GM20431 (cell line): Measurements from ENCODE around the gene VPS26C.
"Not testable (repeated sequence)": the region's sequence is repeated elsewhere in the genome, so short reads cannot be mapped to it uniquely, and the experiment has no call there.

ENCODE experiments used
- in situ Hi-C: fragments of 300-500 bp; cut with MseI, MboI; formaldehyde crosslinking; loops from one replicate; pipeline ENCODE4 v1.15.0; 2020; ENCODE audit warnings: low sequenced_read_pairs; ENCODE audit not compliant: unreplicated experiment

Gene VPS26C

DNA sequence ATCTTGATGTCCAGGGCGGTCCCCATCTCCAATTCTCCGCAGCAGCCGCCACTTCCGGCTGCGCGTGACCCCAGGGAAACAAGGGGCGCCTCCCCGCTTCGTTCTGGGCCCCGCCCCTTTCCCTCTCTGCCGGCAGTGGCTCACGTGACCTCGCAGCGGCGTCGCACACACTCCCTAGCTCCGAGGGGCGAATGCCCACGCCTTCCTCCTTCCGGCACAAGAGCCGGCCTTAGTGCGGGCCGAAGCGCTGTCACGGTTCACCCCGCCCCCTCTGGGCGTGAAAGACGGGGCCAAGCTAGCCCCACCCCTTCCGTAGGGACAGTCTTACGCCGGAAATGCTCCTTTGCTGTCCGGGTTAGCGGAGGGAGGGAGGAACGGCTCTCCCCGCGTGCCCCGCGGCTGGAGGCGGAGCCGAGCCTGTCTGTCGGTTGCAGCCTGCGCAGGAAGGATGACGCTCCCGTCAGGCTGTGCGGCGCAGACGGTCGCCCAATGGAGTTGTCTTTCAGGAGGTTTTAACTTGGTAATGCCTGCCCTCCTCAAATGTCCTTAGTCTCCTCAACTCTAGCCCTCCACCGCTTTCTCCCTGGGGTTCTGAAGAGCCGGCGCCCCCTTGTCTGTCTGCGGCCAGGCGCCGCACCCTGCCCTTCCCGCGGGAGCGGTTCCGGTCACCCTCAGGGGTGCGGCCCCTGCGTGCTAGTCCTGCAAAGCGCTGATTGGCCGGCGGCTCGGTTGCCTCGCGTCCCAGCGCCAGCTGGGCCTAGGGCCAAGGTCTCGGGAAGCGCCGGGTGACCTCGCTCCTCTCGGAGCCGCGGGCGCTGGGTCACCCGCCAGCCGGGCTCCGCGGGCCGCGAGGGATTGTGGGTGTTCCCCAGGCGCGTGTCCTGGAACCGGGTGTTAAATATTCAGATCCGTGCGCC is at the start of gene VPS26C:
Gene VPS26C (minus strand): TSS at position 66 of the 917 bp plus-strand sequence. CDS start 40 bp downstream, at position 26.
- in situ Hi-C loops, result no loop called here

DNA sequence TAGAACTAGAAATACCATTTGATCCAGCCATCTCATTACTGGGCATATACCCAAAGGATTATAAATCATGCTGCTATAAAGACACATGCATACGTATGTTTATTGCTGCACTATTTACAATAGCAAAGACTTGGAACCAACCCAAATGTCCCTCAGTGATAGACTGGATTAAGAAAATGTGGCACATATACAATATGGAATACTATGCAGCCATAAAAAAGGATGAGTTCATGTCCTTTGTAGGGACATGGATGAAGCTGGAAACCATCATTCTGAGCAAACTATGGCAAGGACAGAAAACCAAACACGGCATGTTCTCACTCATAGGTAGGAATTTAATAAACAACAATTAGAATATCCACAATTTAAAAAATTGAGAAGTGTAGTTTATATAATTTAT is 48.9 kb upstream of the VPS26C start:
- in situ Hi-C loops, result not testable (repeated sequence)

DNA sequence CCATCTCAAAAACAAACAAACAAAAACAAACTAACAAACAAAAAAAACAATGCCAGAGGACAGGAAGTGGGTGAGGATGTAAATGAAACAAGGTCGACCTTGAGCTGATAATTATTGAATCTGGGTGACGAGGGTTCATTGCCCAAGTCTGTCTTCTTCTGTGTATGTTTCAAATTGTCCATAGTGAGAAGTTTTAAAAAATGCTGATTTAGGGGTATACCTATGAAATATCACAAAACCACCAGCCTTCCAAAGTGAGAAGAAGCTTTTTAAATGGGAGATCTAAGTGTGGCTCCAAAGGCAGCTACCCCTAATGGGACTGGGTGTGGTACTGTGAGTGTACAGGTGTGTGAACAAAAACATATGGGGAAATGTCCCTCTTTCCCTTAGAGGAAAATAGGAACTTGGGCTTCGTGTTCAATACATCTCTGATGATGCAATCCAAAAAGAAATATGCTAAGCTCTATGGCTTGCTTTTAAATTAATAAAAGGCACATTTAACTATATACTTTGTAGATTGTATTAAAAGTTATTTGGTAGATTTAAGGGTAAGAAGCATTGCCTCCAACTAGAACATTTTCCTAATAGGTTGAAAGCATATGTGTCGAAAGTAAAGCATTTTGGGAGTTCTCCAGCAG is 33.1 kb upstream of the VPS26C start:
- in situ Hi-C loops, result no loop called here

DNA sequence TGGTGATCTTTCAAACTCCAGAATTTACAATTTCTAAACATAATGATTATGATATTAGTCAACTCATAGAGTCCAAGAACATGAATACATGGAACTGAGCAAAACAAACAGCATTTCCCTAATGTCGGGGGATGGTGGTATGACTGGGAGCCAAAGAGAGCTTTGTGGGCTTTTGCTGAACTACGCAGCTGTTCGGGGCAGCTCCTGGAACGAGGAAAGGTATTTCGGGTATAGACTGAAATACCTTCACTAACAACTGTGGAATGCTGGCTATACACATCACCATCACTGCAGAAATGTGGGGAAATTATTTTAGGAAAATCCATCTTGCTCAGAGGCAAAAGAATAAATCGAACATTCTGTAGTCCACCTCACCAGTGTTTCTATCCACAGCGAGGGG is 30.2 kb upstream of the VPS26C start:
- in situ Hi-C loops, result no loop called here

DNA sequence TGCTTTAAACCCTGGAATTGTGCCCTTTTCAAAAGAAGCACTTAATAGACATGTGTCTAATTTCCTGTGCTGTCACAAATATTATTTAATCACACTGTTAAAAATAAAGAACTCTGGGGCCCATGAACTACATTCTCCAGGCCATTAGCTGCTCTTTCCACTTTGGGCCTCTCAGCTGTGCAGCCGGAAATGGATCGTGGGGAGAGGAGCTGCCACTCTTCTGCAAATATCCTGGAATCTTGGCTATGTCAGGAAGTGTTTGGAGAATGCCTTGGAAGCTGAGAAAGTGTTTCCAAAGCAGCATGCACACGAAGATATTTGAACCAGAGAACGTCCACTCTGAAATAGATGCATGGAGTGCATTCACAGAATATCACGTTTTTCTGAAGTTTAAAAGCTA is 27.5 kb upstream of the VPS26C start:
- in situ Hi-C loops, result no loop called here

DNA sequence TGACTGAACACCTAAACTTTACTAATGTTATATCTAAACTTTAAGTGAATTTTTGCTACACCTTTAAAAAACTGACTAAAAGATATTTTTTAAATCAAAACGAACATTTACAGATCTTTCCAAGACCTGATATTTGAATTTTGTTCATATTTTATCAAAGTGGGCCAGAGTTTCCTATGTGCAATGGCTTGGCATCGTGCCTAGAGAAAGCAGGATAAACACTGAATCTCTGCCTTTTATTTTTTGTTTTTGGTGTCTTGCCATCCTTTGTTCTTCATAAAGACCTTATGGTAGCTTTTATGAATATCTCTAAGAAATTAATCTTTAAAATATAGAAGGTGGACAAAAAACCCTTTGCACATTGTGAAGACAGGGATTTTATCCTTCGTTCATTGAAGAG is 25.8 kb upstream of the VPS26C start:
- in situ Hi-C loops, result no loop called here

DNA sequence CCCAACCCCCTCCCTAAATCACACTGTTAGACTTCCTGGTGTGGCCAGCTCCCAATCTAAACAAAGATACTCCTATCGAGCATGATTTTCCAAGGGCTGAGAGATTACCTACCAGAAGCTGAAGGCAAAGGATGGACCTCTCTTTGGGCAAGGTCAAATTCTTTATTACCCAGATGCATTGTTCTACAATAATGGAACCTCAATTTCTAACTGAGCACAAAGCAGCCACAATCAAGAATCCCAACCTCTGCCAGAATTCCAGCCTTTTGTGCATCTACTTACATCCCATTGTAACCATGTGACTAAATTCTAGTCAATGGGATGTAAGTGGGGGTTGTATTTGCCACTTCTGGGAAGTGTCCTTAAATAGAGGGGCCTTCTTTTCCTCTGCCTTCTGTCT is 24.9 kb upstream of the VPS26C start:
- in situ Hi-C loops, result no loop called here

DNA sequence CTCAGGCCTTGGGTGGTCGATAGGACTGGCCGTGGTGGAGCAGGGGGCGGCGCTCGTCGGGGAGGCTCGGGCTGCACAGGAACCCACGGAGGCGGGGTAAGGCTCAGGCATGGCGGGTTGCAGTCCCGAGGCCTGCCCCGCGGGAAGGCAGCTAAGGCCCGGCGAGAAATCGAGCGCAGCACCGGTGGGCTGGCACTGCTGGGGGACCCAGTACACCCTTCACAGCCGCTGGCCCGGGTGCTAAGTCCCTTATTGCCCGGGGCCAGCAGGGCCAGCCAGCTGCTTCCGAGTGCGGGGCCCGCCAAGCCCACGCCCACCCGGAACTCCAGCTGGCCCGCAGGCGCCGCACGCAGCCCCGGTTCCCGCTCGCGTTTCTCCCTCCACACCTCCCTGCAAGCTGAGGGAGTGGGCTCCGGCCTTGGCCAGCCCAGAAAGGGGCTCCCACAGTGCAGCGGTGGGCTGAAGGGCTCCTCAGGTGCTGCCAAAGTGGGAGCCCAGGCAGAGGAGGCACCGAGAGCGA is 16.1 kb upstream of the VPS26C start:
- in situ Hi-C loops, result not testable (repeated sequence)

DNA sequence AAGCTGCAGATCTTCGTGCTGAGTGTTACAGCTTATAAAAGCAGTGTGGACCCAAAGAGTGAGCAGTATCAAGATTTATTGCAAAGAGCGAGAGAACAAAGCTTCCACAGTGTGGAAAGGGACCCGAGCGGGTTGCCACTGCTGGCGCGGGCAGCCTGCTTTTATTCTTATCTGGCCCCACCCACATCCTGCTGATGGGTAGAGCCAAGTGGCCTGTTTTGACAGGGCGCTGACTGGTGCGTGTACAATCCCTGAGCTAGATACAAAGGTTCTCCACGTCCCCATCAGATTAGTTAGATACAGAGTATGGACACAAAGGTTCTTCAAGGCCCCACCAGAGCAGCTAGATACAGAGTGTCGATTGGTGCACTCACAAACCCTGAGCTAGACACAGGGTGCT is 15.5 kb upstream of the VPS26C start:
- in situ Hi-C loops, result not testable (repeated sequence)

DNA sequence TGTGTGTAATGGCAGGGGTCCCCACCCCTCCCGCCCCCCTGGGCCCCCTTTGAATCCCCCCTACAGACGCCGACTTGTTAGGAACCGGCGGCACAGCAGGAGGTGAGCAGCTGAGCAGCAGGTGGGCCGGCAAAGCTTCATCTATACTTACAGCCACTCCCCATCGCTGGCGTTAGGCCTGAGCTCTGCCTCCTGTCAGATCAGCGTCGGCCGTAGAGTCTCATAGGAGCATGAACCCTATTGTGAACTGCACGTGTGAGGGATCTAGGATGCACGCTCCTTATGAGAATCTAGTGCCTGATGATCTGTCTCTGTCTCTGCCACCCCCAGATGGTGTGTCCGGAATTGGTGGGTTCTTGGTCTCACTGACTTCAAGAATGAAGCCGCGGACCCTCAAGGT is 14.9 kb upstream of the VPS26C start:
- in situ Hi-C loops, result no loop called here

DNA sequence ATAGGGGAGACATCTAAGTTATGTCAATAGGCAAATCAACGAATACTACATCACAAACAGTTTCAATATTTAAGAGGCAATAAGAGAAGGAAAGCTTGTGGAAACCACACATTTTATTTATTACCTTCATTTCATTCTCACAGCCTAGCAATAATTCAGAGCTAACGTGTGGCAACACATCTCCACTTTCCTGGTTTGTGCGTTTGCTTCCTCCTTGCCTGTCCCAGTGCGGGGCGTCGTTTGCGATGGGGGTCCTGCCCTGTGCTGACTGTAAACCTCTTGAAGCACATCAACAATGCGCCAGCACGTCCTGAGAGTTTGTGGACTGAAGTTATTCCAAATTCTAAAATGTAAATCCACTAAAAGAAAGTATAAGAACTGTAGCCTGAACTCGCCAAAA is 14.4 kb upstream of the VPS26C start:
- in situ Hi-C loops, result no loop called here

DNA sequence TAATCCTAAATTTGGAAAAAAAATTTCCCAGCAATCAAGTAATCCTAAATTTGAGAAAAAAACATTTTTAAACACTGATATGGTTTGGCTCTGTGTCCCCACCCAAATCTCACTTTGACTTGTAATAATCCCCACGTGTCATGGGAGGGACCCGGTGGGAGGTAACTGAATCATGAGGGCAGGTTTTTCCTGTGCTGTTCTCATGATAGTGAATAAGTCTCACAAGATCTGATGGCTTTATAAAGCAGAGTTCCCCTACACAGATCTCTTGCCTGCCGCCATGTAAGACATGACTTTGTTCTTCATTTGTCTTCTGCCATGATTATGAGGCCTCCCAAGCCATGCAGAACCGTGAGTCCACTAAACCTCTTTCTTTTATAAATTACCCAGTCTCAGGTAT is 12.1 kb upstream of the VPS26C start:
- in situ Hi-C loops, result not testable (repeated sequence)

DNA sequence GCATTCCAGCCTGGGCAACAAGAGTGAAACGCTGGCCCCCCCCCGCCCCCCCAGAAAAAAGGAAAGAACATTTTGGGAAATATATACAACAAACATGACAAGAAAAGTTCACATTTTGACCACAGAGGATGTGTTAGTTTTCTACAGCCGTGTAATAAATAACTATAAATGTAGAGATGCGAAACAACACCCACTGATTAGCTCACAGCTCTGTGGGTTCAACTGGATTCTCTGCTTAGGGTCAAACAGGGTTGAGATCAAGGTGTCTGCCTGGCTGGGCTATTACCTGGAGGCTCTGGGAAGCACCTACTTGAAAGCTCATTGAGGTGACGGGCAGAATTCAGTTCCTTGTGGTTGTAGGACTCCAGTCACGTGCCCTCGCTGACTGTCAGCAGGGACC is 11.1 kb upstream of the VPS26C start:
- in situ Hi-C loops, result no loop called here

DNA sequence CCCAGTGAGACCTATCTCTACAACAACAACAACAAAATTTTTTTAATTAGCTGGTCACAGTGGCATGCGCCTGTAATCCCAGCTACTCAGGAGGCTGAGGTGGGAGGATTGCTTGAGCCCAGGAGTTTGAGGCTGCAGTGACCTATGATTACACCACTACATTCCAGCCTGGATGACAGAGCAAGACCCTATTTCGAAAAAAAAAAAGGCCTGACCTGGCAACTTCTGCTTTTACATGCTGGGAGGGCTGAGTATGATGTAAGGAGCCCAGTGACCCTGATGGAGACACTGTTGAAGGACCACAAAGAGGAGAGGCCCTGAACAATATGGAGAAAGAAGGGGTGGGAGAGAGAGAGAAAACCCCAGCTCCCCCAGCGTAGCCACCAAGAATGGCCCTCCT is 9.2 kb upstream of the VPS26C start:
- in situ Hi-C loops, result no loop called here

DNA sequence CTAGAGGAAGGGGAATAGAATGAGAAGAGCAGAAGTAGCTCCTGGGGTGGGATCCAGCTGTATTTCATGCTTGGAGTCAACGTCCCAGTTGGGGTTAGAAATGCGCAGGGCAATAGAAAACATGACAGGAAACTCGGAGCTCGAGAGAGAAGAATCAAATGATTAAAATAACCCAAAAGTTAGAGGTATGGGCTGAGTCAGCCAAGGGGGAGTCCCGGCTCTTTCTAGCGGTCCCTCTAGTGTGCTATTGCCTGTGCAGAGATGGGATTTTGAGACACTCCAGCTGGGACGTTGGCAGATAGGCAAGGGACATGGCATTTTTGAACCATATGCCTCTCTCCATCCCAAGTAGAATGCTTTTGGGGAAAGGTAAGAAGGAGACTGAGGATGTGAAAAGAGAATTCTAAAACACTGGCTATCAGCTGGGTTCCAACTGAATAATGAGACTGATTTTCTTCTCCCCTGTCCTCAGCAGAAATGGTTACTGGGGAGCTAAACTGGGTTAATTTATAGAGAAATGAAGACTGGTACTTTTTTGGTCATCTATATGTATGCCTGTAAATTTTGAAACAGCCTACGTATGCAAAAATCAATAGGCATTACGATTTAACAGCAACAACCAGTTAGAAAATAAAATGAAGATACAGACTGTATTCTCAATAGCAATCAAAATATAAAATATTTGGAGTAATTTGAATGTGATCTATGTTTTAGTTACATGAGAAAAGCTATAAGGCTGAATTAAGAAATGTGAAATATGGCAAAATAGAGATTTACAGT is 7.0 kb upstream of the VPS26C start:
- in situ Hi-C loops, result no loop called here

DNA sequence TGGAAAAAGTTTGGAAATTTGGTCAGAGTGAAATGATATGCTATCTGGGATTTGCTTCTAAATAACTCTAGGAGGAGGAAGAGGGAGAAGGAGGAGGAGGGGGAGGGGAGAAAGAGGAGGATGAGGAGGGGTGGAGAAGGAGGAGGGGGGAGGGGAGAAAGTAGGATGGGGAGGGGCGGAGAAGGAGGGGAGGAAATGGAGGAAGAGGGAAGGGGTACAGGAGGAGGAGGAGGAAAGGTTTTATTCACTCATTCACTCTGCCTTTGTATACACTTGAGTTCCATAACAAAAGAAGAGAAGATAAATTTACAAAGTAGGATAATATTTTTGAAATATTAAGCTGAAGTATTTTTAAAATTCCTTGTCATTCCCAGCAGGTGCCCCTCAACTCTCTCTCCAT is 6.3 kb upstream of the VPS26C start:
- in situ Hi-C loops, result no loop called here

DNA sequence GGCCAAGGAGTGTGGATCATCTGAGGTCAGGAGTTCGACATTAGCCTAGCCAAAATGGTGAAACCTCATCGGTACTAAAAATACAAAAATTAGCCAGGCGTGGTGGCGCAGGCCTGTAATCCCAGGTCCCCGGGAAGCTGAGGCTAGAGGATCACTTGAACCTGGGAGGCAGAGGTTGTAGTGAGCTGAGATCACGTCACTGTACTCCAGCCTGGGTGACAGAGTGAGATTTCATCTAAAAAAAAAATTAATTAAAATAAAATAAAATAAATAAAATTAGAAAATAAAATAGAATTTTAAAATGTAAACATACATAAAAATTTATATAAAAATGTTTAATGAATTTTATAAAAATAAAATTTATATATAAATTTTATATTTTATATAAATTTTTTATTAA is 5.8 kb upstream of the VPS26C start:
- in situ Hi-C loops, result no loop called here

DNA sequence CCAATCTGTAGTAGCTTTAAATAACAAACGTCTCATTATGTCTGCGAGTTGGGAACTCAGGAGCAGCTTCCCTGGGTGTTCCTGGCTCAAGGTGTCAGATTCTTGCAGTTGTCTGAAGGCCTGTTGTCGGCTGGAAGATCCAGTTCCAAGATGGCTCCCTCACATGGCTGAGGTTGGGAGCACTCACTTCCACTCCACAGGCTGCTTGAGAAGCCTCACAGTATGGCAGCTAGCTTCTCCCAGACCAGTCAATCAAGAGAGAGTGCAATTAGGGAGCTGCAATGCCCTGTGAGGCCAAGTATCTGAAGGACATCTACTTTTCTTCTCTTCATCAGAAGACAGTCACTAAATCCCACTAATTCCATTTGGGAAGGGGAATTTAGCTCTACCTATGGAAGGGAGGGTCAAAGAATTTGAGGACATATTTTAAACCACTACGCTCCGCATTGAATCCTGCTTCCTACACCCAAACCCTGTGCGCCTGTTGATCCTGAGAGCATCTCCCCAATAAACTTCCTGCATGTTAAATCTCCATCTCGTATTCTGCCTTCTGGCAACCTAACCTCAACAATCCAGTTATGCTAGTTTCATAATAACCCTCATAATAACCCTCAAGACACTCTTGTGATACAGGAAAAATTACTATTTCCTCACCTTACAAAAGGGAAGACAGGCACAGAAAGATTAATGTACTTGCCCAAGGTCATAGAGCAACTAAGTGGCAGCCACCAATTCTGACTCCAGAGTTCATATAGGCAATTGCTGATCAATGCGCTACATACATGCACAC is 3.6 kb upstream of the VPS26C start:
- in situ Hi-C loops, result no loop called here

DNA sequence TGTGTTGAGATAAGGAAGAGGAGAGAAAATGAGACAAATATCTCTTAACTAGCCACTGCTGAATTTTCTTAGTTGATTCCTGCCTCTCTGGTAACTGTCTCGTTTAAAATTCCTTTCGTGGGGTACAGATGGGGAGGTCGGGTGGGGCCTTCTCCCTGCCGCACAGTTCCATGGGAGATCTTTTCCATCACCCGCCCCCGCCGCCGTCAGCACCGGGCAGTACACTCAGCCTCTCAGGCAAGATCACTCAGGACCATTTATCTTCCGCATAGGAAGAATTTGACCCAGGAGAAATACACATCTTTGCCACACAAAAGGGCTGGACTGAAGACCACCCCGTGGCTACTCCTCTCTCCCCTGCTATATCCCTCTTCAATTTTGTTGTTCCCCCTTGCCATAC is 2.3 kb upstream of the VPS26C start:
- in situ Hi-C loops, result no loop called here

DNA sequence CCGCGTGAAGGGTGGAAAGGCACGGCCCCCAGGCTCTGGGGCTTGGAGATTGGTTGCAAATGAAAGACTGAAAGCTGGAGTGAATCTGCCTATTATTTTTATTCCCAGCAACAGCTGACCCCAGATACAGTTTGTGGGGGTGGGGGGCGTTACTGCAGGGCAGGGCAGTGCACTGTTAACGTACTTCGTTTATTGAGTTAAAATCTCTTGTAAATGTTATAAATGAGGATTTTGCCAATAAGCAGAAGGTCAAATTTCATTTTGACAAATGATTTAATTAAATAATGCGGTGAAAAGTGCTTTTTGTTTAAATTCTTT is 1.0 kb upstream of the VPS26C start:
- in situ Hi-C loops, result no loop called here
